ENCODE data around the gene THRAP3.
"Not testable (repeated sequence)": the region's sequence is repeated elsewhere in the genome, so short reads cannot be mapped to it uniquely, and the experiment has no call there.

Gene THRAP3, protein sequence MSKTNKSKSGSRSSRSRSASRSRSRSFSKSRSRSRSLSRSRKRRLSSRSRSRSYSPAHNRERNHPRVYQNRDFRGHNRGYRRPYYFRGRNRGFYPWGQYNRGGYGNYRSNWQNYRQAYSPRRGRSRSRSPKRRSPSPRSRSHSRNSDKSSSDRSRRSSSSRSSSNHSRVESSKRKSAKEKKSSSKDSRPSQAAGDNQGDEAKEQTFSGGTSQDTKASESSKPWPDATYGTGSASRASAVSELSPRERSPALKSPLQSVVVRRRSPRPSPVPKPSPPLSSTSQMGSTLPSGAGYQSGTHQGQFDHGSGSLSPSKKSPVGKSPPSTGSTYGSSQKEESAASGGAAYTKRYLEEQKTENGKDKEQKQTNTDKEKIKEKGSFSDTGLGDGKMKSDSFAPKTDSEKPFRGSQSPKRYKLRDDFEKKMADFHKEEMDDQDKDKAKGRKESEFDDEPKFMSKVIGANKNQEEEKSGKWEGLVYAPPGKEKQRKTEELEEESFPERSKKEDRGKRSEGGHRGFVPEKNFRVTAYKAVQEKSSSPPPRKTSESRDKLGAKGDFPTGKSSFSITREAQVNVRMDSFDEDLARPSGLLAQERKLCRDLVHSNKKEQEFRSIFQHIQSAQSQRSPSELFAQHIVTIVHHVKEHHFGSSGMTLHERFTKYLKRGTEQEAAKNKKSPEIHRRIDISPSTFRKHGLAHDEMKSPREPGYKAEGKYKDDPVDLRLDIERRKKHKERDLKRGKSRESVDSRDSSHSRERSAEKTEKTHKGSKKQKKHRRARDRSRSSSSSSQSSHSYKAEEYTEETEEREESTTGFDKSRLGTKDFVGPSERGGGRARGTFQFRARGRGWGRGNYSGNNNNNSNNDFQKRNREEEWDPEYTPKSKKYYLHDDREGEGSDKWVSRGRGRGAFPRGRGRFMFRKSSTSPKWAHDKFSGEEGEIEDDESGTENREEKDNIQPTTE

GRCh38 chr1:36223996-36224536 is at the start of gene THRAP3:
THRAP3 (plus strand) TSS chr1:36224443; CDS start chr1:36282564, 58,121 bp downstream.
- peak; percentile 68 for TF ChIP-seq POLR2A (IDR thresholded peaks at IDR 0.05; ENCODE audit: low read depth, low read length)
- FAIRE-seq (peak; percentile 75), DNase-seq (ENCODE audit: insufficient read length, low spot score) (peak; percentile 88)

- DNase-seq (ENCODE audit: insufficient read length, low spot score): no peak
- no peak for TF ChIP-seq POLR2A (IDR thresholded peaks at IDR 0.05; ENCODE audit: low read depth, low read length)
- FAIRE-seq: no peak
Measured at GRCh38 chr1:36174713-36175112, 49.5 kb upstream of the THRAP3 start.

- DNase-seq (ENCODE audit: insufficient read length, low spot score) (no peak), FAIRE-seq (no peak)
- TF ChIP-seq POLR2A (IDR thresholded peaks at IDR 0.05; ENCODE audit: low read depth, low read length): no peak
Measured at GRCh38 chr1:36175137-36176095, 48.8 kb upstream of the THRAP3 start.

- DNase-seq (ENCODE audit: insufficient read length, low spot score) (no peak), FAIRE-seq (no peak)
- no peak for TF ChIP-seq POLR2A (IDR thresholded peaks at IDR 0.05; ENCODE audit: low read depth, low read length)
Measured at GRCh38 chr1:36176106-36176949, 47.9 kb upstream of the THRAP3 start.

- TF ChIP-seq POLR2A (IDR thresholded peaks at IDR 0.05; ENCODE audit: low read depth, low read length): no peak
- FAIRE-seq: no peak
- no peak for DNase-seq (ENCODE audit: insufficient read length, low spot score)
Measured at GRCh38 chr1:36177589-36178431, 46.4 kb upstream of the THRAP3 start.

DNA sequence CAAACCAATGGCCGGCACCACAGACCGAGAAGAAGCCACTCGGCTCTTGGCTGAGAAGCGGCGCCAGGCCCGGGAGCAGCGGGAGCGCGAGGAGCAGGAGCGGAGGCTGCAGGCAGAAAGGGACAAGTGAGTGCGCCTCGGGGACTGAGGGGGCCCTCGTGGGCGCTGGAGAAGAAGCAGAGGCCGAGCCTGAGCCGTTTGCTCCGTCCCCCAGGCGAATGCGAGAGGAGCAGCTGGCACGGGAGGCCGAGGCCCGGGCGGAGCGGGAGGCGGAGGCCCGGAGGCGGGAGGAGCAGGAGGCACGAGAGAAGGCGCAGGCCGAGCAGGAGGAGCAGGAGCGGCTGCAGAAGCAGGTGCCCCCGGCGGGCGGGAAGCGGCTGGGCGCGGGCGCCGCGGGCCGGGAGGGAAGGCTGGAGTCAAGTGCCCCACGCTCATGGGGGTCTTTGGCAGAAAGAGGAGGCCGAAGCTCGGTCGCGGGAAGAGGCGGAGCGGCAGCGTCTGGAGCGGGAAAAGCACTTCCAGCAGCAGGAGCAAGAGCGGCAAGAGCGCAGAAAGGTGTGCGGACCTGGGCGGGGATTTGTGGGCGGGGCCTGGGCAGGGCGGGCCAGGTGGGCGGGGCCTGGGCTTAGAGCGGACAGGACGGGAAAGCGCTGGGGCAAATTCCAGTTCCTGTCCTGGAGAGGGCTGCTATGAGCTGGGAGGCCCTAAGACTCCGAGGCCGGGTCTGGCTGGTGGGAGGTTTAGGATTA is 45.6 kb upstream of the THRAP3 start:
- no peak for FAIRE-seq
- DNase-seq (ENCODE audit: insufficient read length, low spot score): no peak
- TF ChIP-seq POLR2A (IDR thresholded peaks at IDR 0.05; ENCODE audit: low read depth, low read length): no peak

DNA sequence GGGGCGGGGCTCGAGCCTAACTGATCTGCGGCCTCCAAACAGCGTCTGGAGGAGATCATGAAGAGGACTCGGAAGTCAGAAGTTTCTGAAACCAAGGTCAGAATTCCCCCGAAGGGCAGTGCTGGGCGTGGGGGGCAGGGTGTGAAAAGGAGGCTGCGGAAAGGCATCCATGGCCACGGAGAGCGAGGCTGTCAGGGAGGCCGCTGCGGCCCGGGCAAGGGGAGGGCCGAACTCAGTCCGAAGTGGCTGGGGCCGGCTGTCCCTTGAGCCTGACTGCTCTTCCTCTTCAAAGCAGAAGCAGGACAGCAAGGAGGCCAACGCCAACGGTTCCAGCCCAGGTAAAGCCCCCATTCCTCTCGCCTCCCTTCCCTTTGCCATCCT is 45.0 kb upstream of the THRAP3 start:
- no peak for FAIRE-seq
- DNase-seq (ENCODE audit: insufficient read length, low spot score): no peak
- TF ChIP-seq POLR2A (IDR thresholded peaks at IDR 0.05; ENCODE audit: low read depth, low read length): no peak

GRCh38 chr1:36182734-36183133 is 41.5 kb upstream of the THRAP3 start:
- DNase-seq (ENCODE audit: insufficient read length, low spot score) (no peak), FAIRE-seq (no peak)
- no peak for TF ChIP-seq POLR2A (IDR thresholded peaks at IDR 0.05; ENCODE audit: low read depth, low read length)

DNA sequence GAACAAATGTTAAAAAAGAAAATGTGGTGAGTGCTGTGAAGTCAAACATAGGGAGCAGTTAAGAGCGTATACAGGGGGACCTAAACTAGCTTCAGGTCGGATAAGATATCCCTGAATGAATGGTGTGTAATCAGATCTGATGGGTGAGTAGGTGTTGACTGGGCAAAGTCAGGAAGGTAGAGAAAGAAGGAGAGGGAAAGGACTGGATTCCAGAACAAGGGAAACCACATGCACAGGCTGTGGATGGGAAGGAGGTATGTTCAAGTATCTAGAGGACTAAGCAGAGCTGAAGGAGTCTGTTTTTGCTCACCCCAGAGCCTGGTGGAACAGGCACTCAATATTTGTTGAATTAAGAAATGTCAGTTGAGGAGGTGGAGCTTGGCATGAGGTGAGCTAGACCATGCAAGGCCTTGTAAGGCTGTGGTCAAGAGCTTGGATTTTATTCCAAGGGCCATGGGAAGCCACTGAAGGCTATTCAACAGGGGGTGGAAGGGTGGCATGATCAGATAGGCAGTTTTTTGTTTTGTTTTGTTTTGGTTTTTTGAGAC is 40.9 kb upstream of the THRAP3 start:
- no peak for DNase-seq (ENCODE audit: insufficient read length, low spot score)
- no peak for FAIRE-seq
- TF ChIP-seq POLR2A (IDR thresholded peaks at IDR 0.05; ENCODE audit: low read depth, low read length): no peak

DNA sequence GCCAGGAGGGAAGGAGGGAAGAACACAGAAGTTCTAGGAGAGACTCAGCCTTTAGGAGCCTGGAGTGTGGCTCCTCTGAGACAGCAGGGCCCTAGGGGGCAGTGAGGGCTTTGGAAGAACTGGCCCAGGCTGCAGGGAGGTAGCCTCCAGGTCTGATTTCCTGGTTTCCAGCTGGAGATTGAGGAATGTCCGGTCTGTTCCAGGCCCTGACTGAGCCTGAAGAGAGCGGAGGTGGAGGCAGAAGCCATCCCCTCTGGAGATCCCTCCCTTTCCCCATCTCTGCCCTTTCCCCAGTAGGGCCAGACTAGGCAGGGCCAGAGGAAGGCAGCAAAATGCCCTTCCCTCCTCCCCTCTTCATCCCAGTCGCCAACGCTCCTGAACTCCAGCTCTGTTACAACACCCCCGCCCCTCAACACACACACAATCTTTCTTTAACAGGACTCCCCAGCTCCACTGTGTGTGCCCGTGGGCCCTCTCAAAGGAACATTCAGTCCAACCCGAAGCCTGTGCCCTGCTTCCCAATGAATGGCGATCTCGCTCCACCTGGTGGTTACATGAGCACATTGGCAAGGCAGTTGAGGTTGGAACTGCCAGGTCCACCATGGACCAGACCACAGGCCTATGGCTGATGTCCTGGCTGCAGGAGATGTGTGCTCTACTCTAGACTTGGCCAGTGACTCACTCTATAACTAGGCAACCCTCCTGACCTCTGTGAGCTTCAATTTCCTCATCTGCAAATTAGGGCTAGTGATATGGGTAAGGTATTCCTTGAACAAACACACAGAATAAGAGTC is 36.2 kb upstream of the THRAP3 start:
- no peak for TF ChIP-seq POLR2A (IDR thresholded peaks at IDR 0.05; ENCODE audit: low read depth, low read length)
- FAIRE-seq: peak; percentile 64

GRCh38 chr1:36196805-36197204 is 27.4 kb upstream of the THRAP3 start:
- FAIRE-seq; DNase-seq (ENCODE audit: insufficient read length, low spot score): not testable (repeated sequence)

More for the DNA sequence above, 36.2 kb upstream of the THRAP3 start:
- DNase-seq (ENCODE audit: insufficient read length, low spot score): peak; percentile 81
